K562 (cell line): ENCODE data around the gene SERPINE2. TPM values are rescaled to one million over a fixed set of nuclear protein-coding genes. Genes with fewer than 3 reads are reported as not detected.

Source experiments
- ATF7 ChIP-seq: fragments of 450-650 bp; IDR thresholded peaks from 2 replicates; pipeline ENCODE4 v1.7.1; 2014; ENCODE audit warnings: mild to moderate bottlenecking, moderate library complexity
- CHCHD3 ChIP-seq: fragments of 250-450 bp; sonication (Bioruptor Pico); IDR thresholded peaks from 2 replicates; pipeline ENCODE4 v2.1.2; 2022; ENCODE audit warnings: mild to moderate bottlenecking
- DMBX1 ChIP-seq: fragments of 250-450 bp; sonication (Bioruptor Pico); IDR thresholded peaks from 2 replicates; pipeline ENCODE4 v1.8.0; 2022; ENCODE audit warnings: inconsistent platforms, mild to moderate bottlenecking, moderate library complexity, borderline replicate concordance
- ELK3 ChIP-seq: fragments of 450-650 bp; formaldehyde crosslinking; IDR thresholded peaks from 2 replicates; pipeline ENCODE4 v1.4.0; 2020; ENCODE audit warnings: mild to moderate bottlenecking
- JUN ChIP-seq, 2 experiments: sonication (generic) in 1 of 2; formaldehyde crosslinking in 1 of 2; IDR thresholded peaks; 2 replicates each; pipeline versions ENCODE4 v1.6.1 to v1.8.0; 2012 to 2022; ENCODE audit warnings: borderline replicate concordance in 2 of 2, mild to moderate bottlenecking in 2 of 2, improper control_type of control experiment in 1 of 2, low read depth in 1 of 2, low read length in 1 of 2, missing genetic modification reagents in 1 of 2
- KDM1A ChIP-seq, 2 experiments: fragments of 450-650 bp; IDR thresholded peaks; 2 replicates each; pipeline ENCODE4 v1.6.1; 2016; ENCODE audit warnings: mild to moderate bottlenecking in 2 of 2
- MAX ChIP-seq: sonication (generic); formaldehyde crosslinking; IDR thresholded peaks from 2 replicates; pipeline ENCODE4 v1.9.0; 2022; ENCODE audit warnings: mild to moderate bottlenecking, missing genetic modification reagents
- PATZ1 ChIP-seq: fragments of 250-450 bp; sonication (Bioruptor Pico); IDR thresholded peaks from 2 replicates; pipeline ENCODE4 v1.5.0; 2020; ENCODE audit warnings: mild to moderate bottlenecking, borderline replicate concordance
- RUNX1 ChIP-seq: sonication (generic); IDR thresholded peaks from 2 replicates; pipeline ENCODE4 v1.6.1; 2016; ENCODE audit warnings: antibody characterized with exemption, low read depth
- SIN3B ChIP-seq: fragments of 450-650 bp; IDR thresholded peaks from 2 replicates; pipeline ENCODE4 v1.6.1; 2017; ENCODE audit warnings: low read depth, mild to moderate bottlenecking, moderate library complexity
- ZNF282 ChIP-seq: sonication (generic); formaldehyde crosslinking; IDR thresholded peaks from 2 replicates; pipeline ENCODE4 v1.8.1; 2023; ENCODE audit warnings: missing genetic modification reagents
- ZNF41 ChIP-seq: fragments of 250-450 bp; sonication (Bioruptor Pico); conservative IDR thresholded peaks from 2 replicates; pipeline ENCODE4 v1.4.0; 2020; ENCODE audit warnings: mild to moderate bottlenecking
- ZNF57 ChIP-seq: fragments of 450-650 bp; formaldehyde crosslinking; IDR thresholded peaks from 2 replicates; pipeline ENCODE4 v1.4.0; 2020; ENCODE audit warnings: mild to moderate bottlenecking, moderate library complexity
- ZNF717 ChIP-seq: fragments of 250-450 bp; sonication (Bioruptor Pico); IDR thresholded peaks from 2 replicates; pipeline ENCODE4 v1.5.0; 2021
- polyA plus RNA-seq, 8 experiments: library from polyadenylated mRNA; depleted of rRNA in 4 of 8; stranded (reverse) in 5 of 8; unstranded in 3 of 8; fragments of >200 nt; fragmentation: Nextera tagmentation in 2 of 8; fragmentation: Illumina TruSeq in 1 of 8; extraction: Ambion mirVana in 2 of 8; extraction: Trizol in 1 of 8; gene quantifications; 2 replicates each; pipeline versions ENCODE4 v1.2.1 to v1.2.3, GENCODE V29; 2011 to 2014; ENCODE audit warnings: inconsistent platforms in 1 of 8, missing spikeins in 1 of 8
- total RNA-seq, 7 experiments: library from RNA; depleted of rRNA in 6 of 7; stranded (reverse); fragments of >200 nt in 6 of 7; fragmentation: Illumina TruSeq in 2 of 7; extraction: Trizol in 2 of 7; gene quantifications; 2 replicates each; pipeline versions ENCODE4 v1.2.1 to v1.2.3, GENCODE V29; 2011 to 2021; ENCODE audit warnings: low replicate concordance in 1 of 7
- TF ChIP-seq, protein P1 (sequence below), 2 experiments: fragments of 450-650 bp; IDR thresholded peaks; 2 replicates each; pipeline ENCODE4 v1.6.1; 2018; ENCODE audit warnings: mild to moderate bottlenecking in 2 of 2, low read depth in 1 of 2; ENCODE audit not compliant: partially characterized antibody in 2 of 2
- TF ChIP-seq, protein P2 (sequence below): fragments of 250-450 bp; sonication (Bioruptor Pico); IDR thresholded peaks from 2 replicates; pipeline ENCODE4 v1.6.1; 2021; ENCODE audit warnings: mild to moderate bottlenecking
- TF ChIP-seq, protein P3 (sequence below): fragments of 450-650 bp; conservative IDR thresholded peaks from 2 replicates; pipeline ENCODE4 v1.6.1; 2016; ENCODE audit warnings: missing genetic modification characterization, low read depth, mild to moderate bottlenecking, control low read depth, missing compliant biosample characterization

SERPINE2 gene
- total and polyA plus RNA-seq, 9 of the 15 experiments (the other 6 are each of a cell fraction or from before 2014, with no cell fraction given), result 0.03 to 0.16 (median 0.13) TPM; not detected in 6

GRCh38 chr2:223944703-223945531, 94.2 kb downstream of the SERPINE2 start, which contains the start of gene WDFY1 (continued):
- no peak for TF ChIP-seq KDM1A (IDR thresholded peaks at IDR 0.05)
- TF ChIP-seq ZNF282 (CRISPR knock-in tag), result no peak
- TF ChIP-seq CHCHD3 (CRISPR knock-in tag), result no peak
- no peak for TF ChIP-seq ZNF41 (CRISPR knock-in tag)
- no peak for TF ChIP-seq ZNF57 (CRISPR knock-in tag)
- TF ChIP-seq, protein P1, sequence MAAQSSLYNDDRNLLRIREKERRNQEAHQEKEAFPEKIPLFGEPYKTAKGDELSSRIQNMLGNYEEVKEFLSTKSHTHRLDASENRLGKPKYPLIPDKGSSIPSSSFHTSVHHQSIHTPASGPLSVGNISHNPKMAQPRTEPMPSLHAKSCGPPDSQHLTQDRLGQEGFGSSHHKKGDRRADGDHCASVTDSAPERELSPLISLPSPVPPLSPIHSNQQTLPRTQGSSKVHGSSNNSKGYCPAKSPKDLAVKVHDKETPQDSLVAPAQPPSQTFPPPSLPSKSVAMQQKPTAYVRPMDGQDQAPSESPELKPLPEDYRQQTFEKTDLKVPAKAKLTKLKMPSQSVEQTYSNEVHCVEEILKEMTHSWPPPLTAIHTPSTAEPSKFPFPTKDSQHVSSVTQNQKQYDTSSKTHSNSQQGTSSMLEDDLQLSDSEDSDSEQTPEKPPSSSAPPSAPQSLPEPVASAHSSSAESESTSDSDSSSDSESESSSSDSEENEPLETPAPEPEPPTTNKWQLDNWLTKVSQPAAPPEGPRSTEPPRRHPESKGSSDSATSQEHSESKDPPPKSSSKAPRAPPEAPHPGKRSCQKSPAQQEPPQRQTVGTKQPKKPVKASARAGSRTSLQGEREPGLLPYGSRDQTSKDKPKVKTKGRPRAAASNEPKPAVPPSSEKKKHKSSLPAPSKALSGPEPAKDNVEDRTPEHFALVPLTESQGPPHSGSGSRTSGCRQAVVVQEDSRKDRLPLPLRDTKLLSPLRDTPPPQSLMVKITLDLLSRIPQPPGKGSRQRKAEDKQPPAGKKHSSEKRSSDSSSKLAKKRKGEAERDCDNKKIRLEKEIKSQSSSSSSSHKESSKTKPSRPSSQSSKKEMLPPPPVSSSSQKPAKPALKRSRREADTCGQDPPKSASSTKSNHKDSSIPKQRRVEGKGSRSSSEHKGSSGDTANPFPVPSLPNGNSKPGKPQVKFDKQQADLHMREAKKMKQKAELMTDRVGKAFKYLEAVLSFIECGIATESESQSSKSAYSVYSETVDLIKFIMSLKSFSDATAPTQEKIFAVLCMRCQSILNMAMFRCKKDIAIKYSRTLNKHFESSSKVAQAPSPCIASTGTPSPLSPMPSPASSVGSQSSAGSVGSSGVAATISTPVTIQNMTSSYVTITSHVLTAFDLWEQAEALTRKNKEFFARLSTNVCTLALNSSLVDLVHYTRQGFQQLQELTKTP (IDR thresholded peaks at IDR 0.05; ENCODE audit: low read depth in 1 of 2, partially characterized antibody in 2 of 2), result peak in 1 of 2 experiments; percentile 27
- no peak for TF ChIP-seq DMBX1 (CRISPR knock-in tag)
- TF ChIP-seq, protein P2, sequence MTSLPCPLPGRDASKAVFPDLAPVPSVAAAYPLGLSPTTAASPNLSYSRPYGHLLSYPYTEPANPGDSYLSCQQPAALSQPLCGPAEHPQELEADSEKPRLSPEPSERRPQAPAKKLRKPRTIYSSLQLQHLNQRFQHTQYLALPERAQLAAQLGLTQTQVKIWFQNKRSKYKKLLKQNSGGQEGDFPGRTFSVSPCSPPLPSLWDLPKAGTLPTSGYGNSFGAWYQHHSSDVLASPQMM (CRISPR knock-in tag), result no peak
- no peak; the same call in 1 of the 2 replicates for TF ChIP-seq JUN (IDR thresholded peaks at IDR 0.05; ENCODE audit: borderline replicate concordance, low read depth, low read length)
- no peak for TF ChIP-seq JUN (CRISPR knock-in tag; IDR thresholded peaks at IDR 0.05; ENCODE audit: borderline replicate concordance)
- TF ChIP-seq ELK3 (CRISPR knock-in tag), result no peak
- TF ChIP-seq, protein P3, sequence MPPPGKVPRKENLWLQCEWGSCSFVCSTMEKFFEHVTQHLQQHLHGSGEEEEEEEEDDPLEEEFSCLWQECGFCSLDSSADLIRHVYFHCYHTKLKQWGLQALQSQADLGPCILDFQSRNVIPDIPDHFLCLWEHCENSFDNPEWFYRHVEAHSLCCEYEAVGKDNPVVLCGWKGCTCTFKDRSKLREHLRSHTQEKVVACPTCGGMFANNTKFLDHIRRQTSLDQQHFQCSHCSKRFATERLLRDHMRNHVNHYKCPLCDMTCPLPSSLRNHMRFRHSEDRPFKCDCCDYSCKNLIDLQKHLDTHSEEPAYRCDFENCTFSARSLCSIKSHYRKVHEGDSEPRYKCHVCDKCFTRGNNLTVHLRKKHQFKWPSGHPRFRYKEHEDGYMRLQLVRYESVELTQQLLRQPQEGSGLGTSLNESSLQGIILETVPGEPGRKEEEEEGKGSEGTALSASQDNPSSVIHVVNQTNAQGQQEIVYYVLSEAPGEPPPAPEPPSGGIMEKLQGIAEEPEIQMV (tag), result no peak
- no peak for TF ChIP-seq RUNX1
- no peak for TF ChIP-seq PATZ1
- peak; percentile 36; the same call in 1 of the 2 replicates for TF ChIP-seq SIN3B
- no peak for TF ChIP-seq ZNF717
- peak; percentile 42; the same call in 1 of the 2 replicates for TF ChIP-seq ATF7
- TF ChIP-seq MAX (CRISPR knock-in tag), result peak; percentile 46
